Measurements from ENCODE around the gene TFPT.

DNA sequence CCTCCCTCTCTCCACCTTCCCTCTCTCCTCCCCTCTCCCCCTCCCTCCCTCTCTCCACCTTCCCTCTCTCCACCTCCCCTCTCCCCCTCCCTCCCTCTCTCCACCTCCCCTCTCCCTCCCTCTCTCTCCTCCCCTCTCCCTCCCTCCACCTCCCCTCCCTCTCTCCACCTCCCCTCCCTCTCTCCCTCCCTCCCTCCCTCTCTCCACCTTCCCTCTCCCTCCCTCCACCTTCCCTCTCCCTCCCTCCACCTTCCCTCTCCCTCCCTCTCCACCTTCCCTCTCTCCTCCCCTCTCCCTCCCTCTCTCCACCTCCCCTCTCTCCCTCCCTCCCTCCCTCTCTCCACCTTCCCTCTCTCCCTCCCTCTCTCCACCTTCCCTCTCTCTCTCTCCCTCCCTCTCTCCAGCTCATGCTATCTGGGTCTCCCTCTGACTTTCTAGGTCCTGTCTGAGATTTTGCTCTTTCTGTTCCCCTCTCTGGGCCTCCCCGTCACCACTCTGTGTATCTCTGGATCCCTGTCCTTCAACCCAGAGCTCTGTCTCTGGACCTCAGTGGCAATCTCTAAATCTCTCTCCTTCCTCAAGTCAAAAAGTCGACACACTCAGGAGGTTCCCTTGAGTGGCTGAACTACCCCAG lies 18.6 kb upstream of the TFPT start:
- TF ChIP-seq, protein P1, sequence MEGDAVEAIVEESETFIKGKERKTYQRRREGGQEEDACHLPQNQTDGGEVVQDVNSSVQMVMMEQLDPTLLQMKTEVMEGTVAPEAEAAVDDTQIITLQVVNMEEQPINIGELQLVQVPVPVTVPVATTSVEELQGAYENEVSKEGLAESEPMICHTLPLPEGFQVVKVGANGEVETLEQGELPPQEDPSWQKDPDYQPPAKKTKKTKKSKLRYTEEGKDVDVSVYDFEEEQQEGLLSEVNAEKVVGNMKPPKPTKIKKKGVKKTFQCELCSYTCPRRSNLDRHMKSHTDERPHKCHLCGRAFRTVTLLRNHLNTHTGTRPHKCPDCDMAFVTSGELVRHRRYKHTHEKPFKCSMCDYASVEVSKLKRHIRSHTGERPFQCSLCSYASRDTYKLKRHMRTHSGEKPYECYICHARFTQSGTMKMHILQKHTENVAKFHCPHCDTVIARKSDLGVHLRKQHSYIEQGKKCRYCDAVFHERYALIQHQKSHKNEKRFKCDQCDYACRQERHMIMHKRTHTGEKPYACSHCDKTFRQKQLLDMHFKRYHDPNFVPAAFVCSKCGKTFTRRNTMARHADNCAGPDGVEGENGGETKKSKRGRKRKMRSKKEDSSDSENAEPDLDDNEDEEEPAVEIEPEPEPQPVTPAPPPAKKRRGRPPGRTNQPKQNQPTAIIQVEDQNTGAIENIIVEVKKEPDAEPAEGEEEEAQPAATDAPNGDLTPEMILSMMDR (IDR thresholded peaks at IDR 0.05) = no peak
- TF ChIP-seq POLR2A (IDR thresholded peaks at IDR 0.05) (no peak), POLR2AphosphoS5 (IDR thresholded peaks at IDR 0.05) (no peak)
